ENCODE measurements around the gene UNC79. TPM values are rescaled to one million over a fixed set of nuclear protein-coding genes. Genes with fewer than 3 reads are reported as not detected.

The UNC79 gene
- total and polyA plus RNA-seq, 3 experiments from 2014 or later, result 0.07 TPM; not detected in 2

GRCh38 chr14:93707475-93707874 lies 276.7 kb downstream of the UNC79 start:
- H3K4me1 ChIP-seq (ENCODE audit: insufficient read depth, low read length), result no peaks in the 10 kb centered on the region
- Mint-ChIP-seq H3K4me1 (no peaks in the 10 kb centered on the region), H3K27me3 (peaks cover 4 to 28% of the 10 kb centered on the region in 2 donors), H3K36me3 (no peaks in the 10 kb centered on the region), H3K4me3 (no peak overlapping the region), H3K27ac (no peak overlapping the region), H3K9me3 (peaks cover 0 to 6% (median 0%) of the 10 kb centered on the region in 5 donors)
- no peaks in the 10 kb centered on the region for H3K27me3 ChIP-seq (ENCODE audit: insufficient read depth, low read length, poor library complexity, severe bottlenecking)
- no peak for DNase-seq
- no peaks in the 10 kb centered on the region for H3K9me3 ChIP-seq (ENCODE audit: low read length)
- no peak overlapping the region for H3K27ac ChIP-seq (ENCODE audit: low read depth, low read length)
- ChIA-PET CTCF (no interaction called here), POLR2A (no interaction called here)
- no peaks in the 10 kb centered on the region for H3K36me3 ChIP-seq (ENCODE audit: insufficient read depth, low read length)
- H3K4me3 ChIP-seq (ENCODE audit: low read length), result no peak overlapping the region

DNA sequence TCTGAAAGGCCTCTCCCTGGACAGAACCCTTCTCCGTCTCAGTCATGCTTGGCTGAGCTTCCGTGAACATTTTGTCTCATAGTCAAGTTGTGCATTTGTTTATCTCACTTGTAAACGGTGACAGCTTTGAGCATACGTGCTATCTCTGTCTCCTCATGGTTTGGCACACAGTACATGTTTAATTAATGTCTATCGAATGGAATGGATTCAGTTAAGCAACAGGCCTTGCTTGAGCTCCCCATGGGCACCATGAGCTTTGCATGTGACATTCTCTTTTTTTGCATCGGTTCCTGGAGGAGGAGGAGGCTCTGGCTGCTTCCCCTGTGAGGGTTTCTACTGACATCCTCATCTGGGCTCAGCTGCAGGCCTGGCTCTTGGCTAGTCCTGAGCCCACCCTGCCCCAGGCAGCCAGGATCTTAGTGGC lies 277.6 kb downstream of the UNC79 start:
- Histone ChIP-seq H3K9me3 (ENCODE audit: low read length) (no peaks in the 10 kb centered on the region), H3K27ac (ENCODE audit: low read depth, low read length) (no peak overlapping the region), H3K4me3 (ENCODE audit: low read length) (no peak overlapping the region), H3K27me3 (ENCODE audit: insufficient read depth, low read length, poor library complexity, severe bottlenecking) (no peaks in the 10 kb centered on the region), H3K4me1 (ENCODE audit: insufficient read depth, low read length) (no peaks in the 10 kb centered on the region), H3K36me3 (ENCODE audit: insufficient read depth, low read length) (no peaks in the 10 kb centered on the region)
- no peaks in the 10 kb centered on the region for H3K36me3 Mint-ChIP-seq
- no peak overlapping the region for H3K27ac Mint-ChIP-seq
- DNase-seq, result no peak
- H3K4me3 Mint-ChIP-seq, result no peak overlapping the region
- peaks cover 0 to 2% (median 0%) of the 10 kb centered on the region in 5 donors for H3K9me3 Mint-ChIP-seq
- ChIA-PET CTCF (no interaction called here), POLR2A (no interaction called here)
- peaks cover 4 to 21% of the 10 kb centered on the region in 2 donors for H3K27me3 Mint-ChIP-seq
- no peaks in the 10 kb centered on the region for H3K4me1 Mint-ChIP-seq

- H3K4me1 ChIP-seq (ENCODE audit: insufficient read depth, low read length), result no peaks in the 10 kb centered on the region
- CTCF ChIA-PET, result no interaction called here
- no peaks in the 10 kb centered on the region for H3K9me3 ChIP-seq (ENCODE audit: low read length)
- DNase-seq, result no peak
- H3K4me3 Mint-ChIP-seq, result no peak overlapping the region
- no peaks in the 10 kb centered on the region for H3K9me3 Mint-ChIP-seq
- H3K27me3 Mint-ChIP-seq, result peaks cover 4 to 16% of the 10 kb centered on the region in 2 donors
- H3K27ac Mint-ChIP-seq, result no peak overlapping the region
- H3K4me1 Mint-ChIP-seq, result no peaks in the 10 kb centered on the region
- POLR2A ChIA-PET, result no interaction called here
- H3K27ac ChIP-seq (ENCODE audit: low read depth, low read length), result no peak overlapping the region
- no peak overlapping the region for H3K4me3 ChIP-seq (ENCODE audit: low read length)
- no peaks in the 10 kb centered on the region for H3K27me3 ChIP-seq (ENCODE audit: insufficient read depth, low read length, poor library complexity, severe bottlenecking)
- no peaks in the 10 kb centered on the region for H3K36me3 ChIP-seq (ENCODE audit: insufficient read depth, low read length)
- H3K36me3 Mint-ChIP-seq, result no peaks in the 10 kb centered on the region
Observed at GRCh38 chr14:93708800-93709199, 278.1 kb downstream of the UNC79 start.

DNA sequence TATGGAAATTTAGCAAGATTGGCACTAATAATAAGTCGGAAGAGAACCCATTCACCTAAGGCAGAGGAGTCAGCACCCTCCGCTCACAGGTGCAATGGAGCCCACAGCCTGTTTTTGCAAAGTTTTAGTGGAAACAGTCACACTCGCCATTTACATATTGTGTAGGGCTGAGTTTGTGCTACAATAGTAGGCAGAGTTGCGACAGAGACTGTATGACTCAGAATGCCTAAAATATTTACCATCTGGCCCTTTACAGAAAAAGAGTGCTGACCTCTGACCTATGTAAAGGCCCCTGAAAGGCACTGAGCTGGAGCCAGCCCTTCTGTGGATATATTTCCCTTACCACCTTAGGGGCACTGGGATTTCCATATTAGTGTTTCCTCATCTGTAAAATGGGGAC lies 278.5 kb downstream of the UNC79 start:
- Histone ChIP-seq H3K9me3 (ENCODE audit: low read length) (no peaks in the 10 kb centered on the region), H3K27ac (ENCODE audit: low read depth, low read length) (no peak overlapping the region), H3K27me3 (ENCODE audit: insufficient read depth, low read length, poor library complexity, severe bottlenecking) (no peaks in the 10 kb centered on the region), H3K36me3 (ENCODE audit: insufficient read depth, low read length) (no peaks in the 10 kb centered on the region), H3K4me3 (ENCODE audit: low read length) (no peak overlapping the region), H3K4me1 (ENCODE audit: insufficient read depth, low read length) (no peaks in the 10 kb centered on the region)
- no peaks in the 10 kb centered on the region for H3K36me3 Mint-ChIP-seq
- H3K4me1 Mint-ChIP-seq, result no peaks in the 10 kb centered on the region
- H3K27me3 Mint-ChIP-seq, result peaks cover 4 to 14% of the 10 kb centered on the region in 2 donors
- ChIA-PET CTCF (no interaction called here), POLR2A (no interaction called here)
- no peak overlapping the region for H3K4me3 Mint-ChIP-seq
- DNase-seq, result no peak
- H3K9me3 Mint-ChIP-seq, result no peaks in the 10 kb centered on the region
- H3K27ac Mint-ChIP-seq, result no peak overlapping the region

DNA sequence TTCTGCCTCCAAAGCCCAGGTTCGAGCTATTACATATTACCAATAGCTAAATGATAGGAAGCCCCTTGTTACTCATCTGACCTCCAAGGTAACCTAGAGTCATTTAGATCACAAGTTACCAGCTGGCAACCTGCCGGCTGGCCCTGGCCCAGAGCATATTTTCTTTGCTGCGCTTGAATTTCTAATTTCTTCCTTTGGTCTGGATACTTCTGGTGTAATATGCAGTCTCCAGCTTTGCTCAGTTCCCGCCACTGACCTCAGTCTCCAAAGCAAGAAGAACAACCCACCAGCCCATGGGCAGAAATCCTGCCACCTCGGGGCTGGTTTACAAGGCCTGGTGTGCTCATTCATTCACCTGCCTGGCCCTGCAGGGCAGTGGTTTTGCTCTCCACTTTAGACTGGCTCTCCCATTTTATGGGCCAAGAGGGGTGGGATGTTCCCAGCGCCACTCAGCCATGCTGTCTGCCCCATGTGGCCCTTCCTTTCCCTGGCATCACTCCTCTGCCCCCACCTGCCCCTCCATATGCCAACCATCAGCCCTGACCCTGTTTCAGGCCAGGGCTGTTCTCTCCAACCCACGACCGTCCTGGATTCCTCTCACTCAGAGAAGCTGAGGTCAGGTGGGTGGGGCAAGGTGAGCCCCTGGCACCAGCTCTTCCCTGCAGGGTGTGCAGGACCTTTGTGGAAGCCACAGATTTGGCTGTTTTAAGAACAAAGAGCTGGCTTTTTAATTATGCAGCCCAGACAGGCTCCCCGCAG lies 281.5 kb downstream of the UNC79 start:
- no peaks in the 10 kb centered on the region for H3K4me1 Mint-ChIP-seq
- no peak for DNase-seq
- peaks cover 5 to 17% of the 10 kb centered on the region in 2 donors for H3K27me3 Mint-ChIP-seq
- H3K9me3 Mint-ChIP-seq, result peaks cover 0 to 2% (median 0%) of the 10 kb centered on the region in 5 donors
- H3K4me3 Mint-ChIP-seq, result no peak overlapping the region
- no peaks in the 10 kb centered on the region for H3K36me3 Mint-ChIP-seq
- H3K27ac ChIP-seq (ENCODE audit: low read depth, low read length), result no peak overlapping the region
- ChIA-PET CTCF (no interaction called here), POLR2A (no interaction called here)
- no peaks in the 10 kb centered on the region for H3K4me1 ChIP-seq (ENCODE audit: insufficient read depth, low read length)
- H3K27me3 ChIP-seq (ENCODE audit: insufficient read depth, low read length, poor library complexity, severe bottlenecking), result no peaks in the 10 kb centered on the region
- no peak overlapping the region for H3K4me3 ChIP-seq (ENCODE audit: low read length)
- H3K27ac Mint-ChIP-seq, result no peak overlapping the region
- H3K36me3 ChIP-seq (ENCODE audit: insufficient read depth, low read length), result no peaks in the 10 kb centered on the region
- H3K9me3 ChIP-seq (ENCODE audit: low read length), result no peaks in the 10 kb centered on the region

GRCh38 chr14:93712838-93713724 lies 282.3 kb downstream of the UNC79 start:
- ChIA-PET POLR2A (no interaction called here), CTCF (no interaction called here)
- Histone ChIP-seq H3K4me3 (ENCODE audit: low read length) (no peak overlapping the region), H3K36me3 (ENCODE audit: insufficient read depth, low read length) (no peaks in the 10 kb centered on the region), H3K27me3 (ENCODE audit: insufficient read depth, low read length, poor library complexity, severe bottlenecking) (no peaks in the 10 kb centered on the region), H3K9me3 (ENCODE audit: low read length) (no peaks in the 10 kb centered on the region), H3K4me1 (ENCODE audit: insufficient read depth, low read length) (no peaks in the 10 kb centered on the region), H3K27ac (ENCODE audit: low read depth, low read length) (no peak overlapping the region)
- Mint-ChIP-seq H3K4me3 (no peak overlapping the region), H3K27ac (no peak overlapping the region), H3K4me1 (no peaks in the 10 kb centered on the region), H3K36me3 (no peaks in the 10 kb centered on the region), H3K27me3 (peaks cover 6 to 17% of the 10 kb centered on the region in 2 donors), H3K9me3 (peaks cover 0 to 2% (median 0%) of the 10 kb centered on the region in 5 donors)
- DNase-seq, result no peak

- DNase-seq, result no peak
- Histone ChIP-seq H3K4me3 (ENCODE audit: low read length) (no peak overlapping the region), H3K27me3 (ENCODE audit: insufficient read depth, low read length, poor library complexity, severe bottlenecking) (no peaks in the 10 kb centered on the region), H3K9me3 (ENCODE audit: low read length) (no peaks in the 10 kb centered on the region), H3K27ac (ENCODE audit: low read depth, low read length) (no peak overlapping the region), H3K4me1 (ENCODE audit: insufficient read depth, low read length) (no peaks in the 10 kb centered on the region), H3K36me3 (ENCODE audit: insufficient read depth, low read length) (no peaks in the 10 kb centered on the region)
- Mint-ChIP-seq H3K27me3 (peaks cover 6 to 18% of the 10 kb centered on the region in 2 donors), H3K27ac (no peak overlapping the region), H3K4me1 (no peaks in the 10 kb centered on the region), H3K36me3 (no peaks in the 10 kb centered on the region), H3K9me3 (peaks cover 0 to 2% (median 0%) of the 10 kb centered on the region in 5 donors), H3K4me3 (no peak overlapping the region)
- ChIA-PET CTCF (no interaction called here), POLR2A (no interaction called here)
Observed at GRCh38 chr14:93713726-93714405, 283.1 kb downstream of the UNC79 start.

GRCh38 chr14:93714605-93715004 lies 283.9 kb downstream of the UNC79 start:
- no peak overlapping the region for H3K4me3 ChIP-seq (ENCODE audit: low read length)
- H3K36me3 ChIP-seq (ENCODE audit: insufficient read depth, low read length), result no peaks in the 10 kb centered on the region
- no peaks in the 10 kb centered on the region for H3K27me3 ChIP-seq (ENCODE audit: insufficient read depth, low read length, poor library complexity, severe bottlenecking)
- Mint-ChIP-seq H3K36me3 (no peaks in the 10 kb centered on the region), H3K9me3 (peaks cover 0 to 2% (median 0%) of the 10 kb centered on the region in 5 donors), H3K4me1 (no peaks in the 10 kb centered on the region), H3K27me3 (peaks cover 6 to 17% of the 10 kb centered on the region in 2 donors), H3K4me3 (no peak overlapping the region), H3K27ac (no peak overlapping the region)
- POLR2A ChIA-PET, result no interaction called here
- H3K9me3 ChIP-seq (ENCODE audit: low read length), result no peaks in the 10 kb centered on the region
- CTCF ChIA-PET, result no interaction called here
- H3K4me1 ChIP-seq (ENCODE audit: insufficient read depth, low read length), result no peaks in the 10 kb centered on the region
- H3K27ac ChIP-seq (ENCODE audit: low read depth, low read length), result no peak overlapping the region
- DNase-seq, result no peak

Measured in CD8-positive, alpha-beta memory T cell (primary cell).